H1 (cell line): ENCODE measurements around the gene TRIM46. TPM values are rescaled to one million over a fixed set of nuclear protein-coding genes. Genes with fewer than 3 reads are reported as not detected.

ENCODE experiments used
- CTCF ChIA-PET: fragments of 300-600 bp; sonication (Branson Sonifier 250); formaldehyde crosslinking; loops from one replicate; lab custom pipeline; 2021; ENCODE audit not compliant: partially characterized antibody; lab: Charles Lee
- POLR2A ChIA-PET: fragments of 300-600 bp; sonication (Branson Sonifier 250); formaldehyde crosslinking; loops from one replicate; lab custom pipeline; 2021; ENCODE audit warnings: inconsistent platforms; ENCODE audit not compliant: partially characterized antibody; lab: Charles Lee
- DNase-seq, 2 experiments: peaks; one replicate each; pipeline versions ENCODE4 v3.0.0 to v3.0.0-alpha.2; 2010 to 2022; ENCODE audit warnings: low spot score in 2 of 2, low read depth in 1 of 2, mixed read lengths in 1 of 2
- FAIRE-seq: peaks from 2 replicates; lab custom pipeline; 2011; peaks lifted over from hg19 to GRCh38; lab: Jason Lieb, UNC
- H2AFZ ChIP-seq: 2 replicates; pipeline ENCODE4 v1.8.1; 2012; ENCODE audit warnings: low read length, inconsistent platforms
- H2AK5ac ChIP-seq: 2 replicates; pipeline ENCODE4 v1.6.1; 2013; ENCODE audit warnings: low read depth, low read length
- H2BK120ac ChIP-seq: replicated peaks from 2 replicates; pipeline ENCODE3; 2013; ENCODE audit warnings: low read depth, low read length, inconsistent platforms
- H2BK12ac ChIP-seq: 2 replicates; pipeline ENCODE4 v1.6.1; 2013; ENCODE audit warnings: low read depth, low read length
- H2BK15ac ChIP-seq: 2 replicates; pipeline ENCODE4 v1.6.1; 2013; ENCODE audit warnings: low read length
- H2BK20ac ChIP-seq: 2 replicates; pipeline ENCODE4 v1.6.1; 2013; ENCODE audit warnings: low read length
- H2BK5ac ChIP-seq: 2 replicates; pipeline ENCODE4 v1.6.1; 2013; ENCODE audit warnings: low read depth, low read length
- H3K14ac ChIP-seq: 2 replicates; pipeline ENCODE4 v1.6.1; 2013; ENCODE audit warnings: inconsistent platforms; ENCODE audit not compliant: insufficient read length
- H3K18ac ChIP-seq: 2 replicates; pipeline ENCODE4 v1.6.1; 2013; ENCODE audit warnings: low read length; ENCODE audit errors: extremely low read depth
- H3K23ac ChIP-seq: 2 replicates; pipeline ENCODE4 v1.6.1; 2013; ENCODE audit warnings: inconsistent platforms; ENCODE audit not compliant: insufficient read length
- H3K23me2 ChIP-seq: 2 replicates; pipeline ENCODE4 v1.6.1; 2013; ENCODE audit warnings: low read depth, low read length
- H3K27ac ChIP-seq: 2 replicates; pipeline ENCODE4 v1.6.1; 2011; ENCODE audit warnings: low read depth, low read length, inconsistent platforms
- H3K27me3 ChIP-seq, 4 experiments: replicated peaks in 1 of 4; 1 replicate in 1 of 4; 2 replicates in 3 of 4; pipeline versions ENCODE4 v1.6.1 to v1.8.1; 2011 to 2013; ENCODE audit warnings: low read length in 3 of 4, mild to moderate bottlenecking in 3 of 4, inconsistent platforms in 2 of 4, mixed read lengths in 2 of 4, moderate library complexity in 1 of 4; ENCODE audit not compliant: control insufficient read depth in 3 of 4, insufficient read depth in 3 of 4; ENCODE audit errors: extremely low read depth in 1 of 4
- H3K36me3 ChIP-seq, 4 experiments: 2 replicates each; pipeline versions ENCODE4 v1.6.1 to v1.8.1; 2011 to 2013; ENCODE audit warnings: mild to moderate bottlenecking in 4 of 4, low read length in 3 of 4, moderate library complexity in 2 of 4, control low read depth in 1 of 4, inconsistent platforms in 1 of 4; ENCODE audit not compliant: insufficient read depth in 4 of 4, control insufficient read depth in 2 of 4
- H3K4ac ChIP-seq: replicated peaks from 2 replicates; pipeline ENCODE3; 2013; ENCODE audit warnings: low read length, low read depth, mixed read lengths, inconsistent platforms; ENCODE audit not compliant: insufficient read length
- H3K4me1 ChIP-seq, 4 experiments: replicated peaks in 1 of 4; 1 replicate in 1 of 4; 2 replicates in 3 of 4; pipeline versions ENCODE4 v1.6.1 to v1.8.1; 2011 to 2013; ENCODE audit warnings: low read length in 3 of 4, inconsistent platforms in 2 of 4, mixed read lengths in 1 of 4; ENCODE audit not compliant: insufficient read depth in 4 of 4, control insufficient read depth in 3 of 4
- H3K4me2 ChIP-seq, 2 experiments: 2 replicates each; pipeline versions ENCODE4 v1.6.1 to v1.8.1; 2011 to 2013; ENCODE audit warnings: low read depth in 2 of 2, low read length in 2 of 2, control low read depth in 1 of 2, inconsistent platforms in 1 of 2, mild to moderate bottlenecking in 1 of 2; ENCODE audit not compliant: insufficient read depth in 1 of 2
- H3K4me3 ChIP-seq, 4 experiments: fragments of 200-600, 300-600 bp in 1 of 4; sonication (generic), shearing (Covaris generic), sonication (Bioruptor Twin) in 1 of 4; 2 replicates each; pipeline versions ENCODE4 v1.5.1 to v1.8.1; 2011 to 2016; ENCODE audit warnings: low read length in 4 of 4, low read depth in 3 of 4, control low read depth in 2 of 4, inconsistent platforms in 2 of 4, mild to moderate bottlenecking in 2 of 4, mixed read lengths in 1 of 4, moderate library complexity in 1 of 4; ENCODE audit not compliant: insufficient read depth in 2 of 4; ENCODE audit errors: extremely low read depth in 1 of 4
- H3K56ac ChIP-seq: replicated peaks from 2 replicates; pipeline ENCODE3; 2013; ENCODE audit warnings: low read depth, mild to moderate bottlenecking, mixed read lengths, low read length, inconsistent platforms; ENCODE audit not compliant: insufficient read length
- H3K79me1 ChIP-seq: 2 replicates; pipeline ENCODE4 v1.6.1; 2013; ENCODE audit warnings: low read depth, low read length, control low read depth
- H3K79me2 ChIP-seq, 2 experiments: 2 replicates each; pipeline versions ENCODE4 v1.6.1 to v1.8.1; 2012 to 2013; ENCODE audit warnings: low read length in 2 of 2, mild to moderate bottlenecking in 2 of 2, inconsistent platforms in 1 of 2; ENCODE audit not compliant: insufficient read depth in 2 of 2, control insufficient read depth in 1 of 2
- H3K9ac ChIP-seq, 4 experiments: replicated peaks in 1 of 4; 1 replicate in 1 of 4; 2 replicates in 3 of 4; pipeline versions ENCODE4 v1.6.1 to v1.8.1; 2011 to 2013; ENCODE audit warnings: low read depth in 3 of 4, low read length in 3 of 4, control low read depth in 2 of 4, mild to moderate bottlenecking in 2 of 4, moderate library complexity in 2 of 4, inconsistent platforms in 1 of 4; ENCODE audit errors: extremely low read depth in 1 of 4
- H3K9me3 ChIP-seq, 2 experiments: 2 replicates each; pipeline versions ENCODE4 v1.6.1 to v1.8.1; 2012 to 2013; ENCODE audit warnings: mild to moderate bottlenecking in 2 of 2, moderate library complexity in 2 of 2, control low read depth in 1 of 2, inconsistent platforms in 1 of 2, low read depth in 1 of 2, low read length in 1 of 2, mixed read lengths in 1 of 2; ENCODE audit not compliant: insufficient read depth in 2 of 2
- H4K20me1 ChIP-seq, 2 experiments: replicated peaks in 1 of 2; 2 replicates each; pipeline versions ENCODE3 to v1.8.1; 2011 to 2013; ENCODE audit warnings: inconsistent platforms in 2 of 2, low read length in 2 of 2, mild to moderate bottlenecking in 1 of 2; ENCODE audit not compliant: insufficient read depth in 2 of 2, control insufficient read depth in 1 of 2
- H4K5ac ChIP-seq: 2 replicates; pipeline ENCODE4 v1.6.1; 2013; ENCODE audit warnings: low read length, low read depth, mixed read lengths, inconsistent platforms; ENCODE audit not compliant: insufficient read length
- H4K8ac ChIP-seq: 2 replicates; pipeline ENCODE4 v1.8.0; 2013; ENCODE audit warnings: mild to moderate bottlenecking, moderate library complexity, low read length, inconsistent platforms; ENCODE audit not compliant: insufficient read depth; ENCODE audit errors: extremely low read depth
- H4K91ac ChIP-seq: replicated peaks from 2 replicates; pipeline ENCODE3; 2013; ENCODE audit warnings: low read length, mixed read lengths, inconsistent platforms; ENCODE audit not compliant: insufficient read length
- BRCA1 ChIP-seq: IDR thresholded peaks from 2 replicates; pipeline ENCODE4 v1.6.1; 2012; ENCODE audit warnings: low read depth, low read length, improper control_type of control experiment
- CHD1 ChIP-seq: IDR thresholded peaks from 2 replicates; pipeline ENCODE4 v1.6.1; 2012; ENCODE audit warnings: low read depth, low read length, improper control_type of control experiment
- EZH2 ChIP-seq: fragments of 200-600 bp; sonication (generic); IDR thresholded peaks from 2 replicates; pipeline ENCODE4 v1.7.1; 2012; ENCODE audit warnings: low read depth, mild to moderate bottlenecking, moderate library complexity, low read length, inconsistent platforms; ENCODE audit not compliant: severe bottlenecking
- RNF2 ChIP-seq: fragments of 200-900, 300-1000 bp; sonication (generic); IDR thresholded peaks from 2 replicates; pipeline ENCODE4 v1.7.1; 2016; ENCODE audit warnings: borderline replicate concordance, low read depth, mild to moderate bottlenecking, antibody characterized with exemption, low read length; ENCODE audit not compliant: poor library complexity, severe bottlenecking; ENCODE audit errors: missing control alignments
- SAP30 ChIP-seq: fragments of 300-600 bp; sonication (generic); IDR thresholded peaks from 2 replicates; pipeline ENCODE4 v1.7.1; 2012; ENCODE audit warnings: low read length, moderate library complexity, mild to moderate bottlenecking, inconsistent platforms; ENCODE audit not compliant: insufficient read depth, insufficient replicate concordance
- SIN3A ChIP-seq, 2 experiments: IDR thresholded peaks in 1 of 2; conservative IDR thresholded peaks in 1 of 2; 2 replicates each; pipeline ENCODE4 v1.6.1; 2011 to 2012; ENCODE audit warnings: low read length in 2 of 2, improper control_type of control experiment in 1 of 2, low read depth in 1 of 2, mild to moderate bottlenecking in 1 of 2
- SUZ12 ChIP-seq: fragments of 200-600 bp; sonication (generic); IDR thresholded peaks from 2 replicates; pipeline ENCODE4 v1.6.1; 2012; ENCODE audit warnings: mild to moderate bottlenecking, inconsistent platforms, low read length, moderate library complexity, mixed read lengths
- TEAD4 ChIP-seq: IDR thresholded peaks from 2 replicates; pipeline ENCODE4 v1.6.1; 2012; ENCODE audit warnings: low read depth, low read length, inconsistent platforms, mixed read lengths
- WGBS, 2 experiments: shearing (Covaris generic) in 1 of 2; methylation state at CpG; one replicate each; pipeline versions ENCODE4 v1.1.6 to v1.1.7; 2013 to 2015; ENCODE audit warnings: low lambda C conversion rate in 2 of 2, mixed read lengths in 2 of 2, inconsistent platforms in 1 of 2, low coverage in 1 of 2, missing lambda C conversion rate in 1 of 2; ENCODE audit not compliant: insufficient replicate concordance in 2 of 2, insufficient coverage in 1 of 2, insufficient read length in 1 of 2; ENCODE audit errors: extremely low coverage in 1 of 2, missing lambda C conversion rate in 1 of 2; 5-methylcytosine and 5-hydroxymethylcytosine counted together
- polyA plus RNA-seq, 7 experiments: library from polyadenylated mRNA; depleted of rRNA in 3 of 7; stranded (reverse) in 5 of 7; unstranded in 2 of 7; fragments of >200 nt in 5 of 7; fragments of 200-250 nt in 2 of 7; gene quantifications; 1 replicate in 5 of 7; 2 replicates in 1 of 7; 4 replicates in 1 of 7; pipeline versions ENCODE4 v1.2.1 to v1.2.3, GENCODE V29; 2011 to 2013; ENCODE audit warnings: missing spikeins in 2 of 7, mixed read lengths in 2 of 7
- total RNA-seq: library from RNA; stranded (reverse); fragmentation: NEBNext Ultra II Directional; extraction: Animal tissue kit (Norgen Biotek cat#: 25700); gene quantifications from 2 replicates; pipeline ENCODE4 v1.2.1, GENCODE V29; 2021

TRIM46 gene
- total and polyA plus RNA-seq, 2 of the 8 experiments (the other 6 are each of a cell fraction or from before 2014, with no cell fraction given): 15.5 to 21.6 TPM

DNA sequence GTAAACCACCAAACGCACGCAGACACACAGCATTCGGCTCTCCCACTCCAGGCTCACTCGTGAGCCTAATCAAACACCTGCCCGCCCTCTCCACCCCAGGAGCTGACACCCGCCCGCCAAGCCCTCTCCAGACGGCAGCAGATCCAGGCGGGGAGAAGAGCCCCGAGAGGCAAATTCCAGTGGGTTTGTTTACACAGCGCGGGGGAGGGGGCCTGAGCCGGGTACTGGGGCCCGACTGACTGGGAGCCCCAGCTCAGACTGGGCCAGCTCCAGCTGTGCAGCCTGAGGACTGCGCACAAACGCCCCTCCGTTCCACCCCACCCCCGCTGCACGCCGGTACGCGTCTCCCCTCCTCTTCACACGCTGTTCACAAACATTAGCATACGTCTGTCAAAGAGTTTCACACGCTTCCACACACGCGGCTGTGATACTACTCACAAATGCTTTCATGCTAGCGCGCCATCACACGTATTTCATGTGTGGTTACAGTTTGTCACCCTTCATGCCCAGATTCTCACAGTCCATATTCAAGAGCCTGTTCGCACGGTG, 47.0 kb upstream of the TRIM46 start:
- 2% methylated on average over 24 of the region's 32 CpGs; no CpG with 5 or more reads in 1 of the 2 experiments for WGBS, 2 experiments
- ChIA-PET CTCF (interaction anchor here (0.6 to 4.8 kb wide), 6 partner anchors 11 to 43 kb away, joined by 3 to 66 read pairs (median 7); partner anchors contain the start of gene KRTCAP2), POLR2A (interaction anchor here (1.0 to 2.4 kb wide), 8 partner anchors 9 to 69 kb away, joined by 3 to 14 read pairs (median 6); partner anchors contain the start of gene SLC50A1)
- no peak overlapping the region for H2BK15ac ChIP-seq
- H2BK120ac ChIP-seq: no peak overlapping the region
- peak overlapping the region; percentile 66 for H4K8ac ChIP-seq
- peaks cover 16 to 58% (median 40%) of the 10 kb centered on the region in 4 experiments for H3K4me1 ChIP-seq
- peak overlapping the region; percentile 94 to 97 for H3K4me2 ChIP-seq
- FAIRE-seq (no peak), DNase-seq (peak in 1 of 2 experiments; percentile 64)
- H3K27ac ChIP-seq: no peak overlapping the region
- H2AFZ ChIP-seq: no peak overlapping the region
- H3K18ac ChIP-seq: no peak overlapping the region; the same call in none of the 2 replicates
- no peak overlapping the region for H3K23ac ChIP-seq
- no peak overlapping the region for H4K5ac ChIP-seq
- no peak overlapping the region for H2AK5ac ChIP-seq
- peaks cover 0 to 2% (median 0%) of the 10 kb centered on the region in 4 experiments; a peak in 1 of 8 replicates for H3K36me3 ChIP-seq
- no peak overlapping the region for H3K4ac ChIP-seq
- no peak overlapping the region for H3K9ac ChIP-seq
- peaks cover 28% of the 10 kb centered on the region for H3K23me2 ChIP-seq
- no peaks in the 10 kb centered on the region for H3K79me2 ChIP-seq
- no peak overlapping the region for H2BK20ac ChIP-seq
- no peaks in the 10 kb centered on the region for H3K79me1 ChIP-seq
- peak overlapping the region; percentile 45 to 71 (median 64) for H3K4me3 ChIP-seq
- no peak overlapping the region for H2BK5ac ChIP-seq
- no peak overlapping the region for H3K56ac ChIP-seq
- H4K91ac ChIP-seq: no peak overlapping the region
- no peaks in the 10 kb centered on the region for H4K20me1 ChIP-seq
- peaks cover 33 to 50% (median 45%) of the 10 kb centered on the region in 4 experiments for H3K27me3 ChIP-seq
- H2BK12ac ChIP-seq: peak overlapping the region; percentile 43; the same call in 1 of the 2 replicates
- no peak overlapping the region for H3K14ac ChIP-seq
- no peaks in the 10 kb centered on the region for H3K9me3 ChIP-seq
- TF ChIP-seq SIN3A (conservative IDR thresholded peaks at IDR 0.05 in 1 of 2, IDR thresholded peaks at IDR 0.05 in 1 of 2; ENCODE audit: low read depth in 1 of 2, low read length in 2 of 2): peak in 1 of 2 experiments; percentile 35; a peak in 1 of 4 replicates
- no peak for TF ChIP-seq BRCA1
- no peak for TF ChIP-seq CHD1
- 0 out of 2 replicates have a peak, but pooled peaks have one; percentile 16 for TF ChIP-seq SUZ12
- TF ChIP-seq SAP30: no peak
- peak; percentile 63 for TF ChIP-seq RNF2
- 0 out of 2 replicates have a peak, but pooled peaks have one; percentile 30 for TF ChIP-seq TEAD4
- TF ChIP-seq EZH2: peak; percentile 61
